WERI-Rb-1 (cell line): ENCODE data around the gene HOOK2.
A peak's percentile ranks its signal among the peaks of the same experiment; 100 is the strongest.
"Not testable (repeated sequence)": the region's sequence is repeated elsewhere in the genome, so short reads cannot be mapped to it uniquely, and the experiment has no call there.

ENCODE experiments used
- DNase-seq: peaks from one replicate; pipeline ENCODE4 v3.0.0-alpha.2; 2020
- H3K27ac ChIP-seq: fragments of 250-450 bp; sonication (Bioruptor Pico); 2 replicates; pipeline ENCODE4 v1.5.1; 2020; ENCODE audit warnings: mild to moderate bottlenecking, moderate library complexity
- H3K27me3 ChIP-seq: fragments of 250-450 bp; sonication (Bioruptor Pico); 2 replicates; pipeline ENCODE4 v1.5.1; 2021; ENCODE audit warnings: mild to moderate bottlenecking, low read depth, moderate library complexity; ENCODE audit not compliant: insufficient read depth, severe bottlenecking
- H3K36me3 ChIP-seq: fragments of 250-450 bp; sonication (Bioruptor Pico); 2 replicates; pipeline ENCODE4 v1.5.1; 2020; ENCODE audit warnings: mild to moderate bottlenecking, moderate library complexity
- H3K4me3 ChIP-seq: 2 replicates; pipeline ENCODE4 v1.5.1; 2011; ENCODE audit warnings: low read depth, mild to moderate bottlenecking, control low read depth, low read length
- H3K9me3 ChIP-seq: fragments of 250-450 bp; sonication (Bioruptor Pico); 2 replicates; pipeline ENCODE4 v1.5.1; 2021; ENCODE audit warnings: mild to moderate bottlenecking, moderate library complexity; ENCODE audit not compliant: severe bottlenecking
- CTCF ChIP-seq: IDR thresholded peaks from 2 replicates; pipeline ENCODE4 v1.5.1; 2011; ENCODE audit warnings: low read depth, mild to moderate bottlenecking, control low read depth, inconsistent platforms, low read length

HOOK2 gene

DNA sequence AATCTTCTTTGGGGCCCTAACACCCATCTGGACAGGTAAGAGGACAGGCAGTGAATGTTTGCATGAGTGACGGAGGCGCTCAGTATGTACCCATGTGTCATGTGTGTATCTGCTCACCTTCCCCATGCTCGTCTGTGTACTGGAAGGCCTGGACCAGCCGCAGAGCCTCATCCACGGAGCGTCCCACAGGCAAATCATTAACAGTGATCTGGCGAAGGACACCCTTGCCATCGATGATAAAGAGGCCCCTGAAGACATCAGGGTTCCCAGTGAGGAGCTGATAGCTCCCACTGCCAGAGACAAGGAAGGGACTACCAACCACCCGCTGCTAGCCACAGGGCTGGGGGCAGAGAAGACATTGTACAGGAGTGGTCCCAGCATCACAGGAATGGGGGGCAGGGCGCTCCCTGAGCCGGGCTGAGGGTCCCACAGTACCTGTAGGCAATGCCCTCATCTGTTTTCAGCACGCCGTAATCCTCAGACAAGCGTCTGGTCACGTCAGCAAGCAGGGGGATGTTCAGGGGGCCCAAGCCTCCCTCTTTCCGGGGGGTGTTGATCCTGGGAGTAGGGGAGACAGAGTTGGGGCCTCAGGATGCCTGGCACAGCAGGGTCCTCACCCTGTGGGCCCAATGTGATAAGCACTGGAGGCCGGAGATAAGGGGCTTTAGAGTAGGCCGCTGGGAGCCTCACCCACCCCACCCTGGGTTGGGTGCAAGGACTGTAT lies 24.6 kb upstream of the HOOK2 start:
- Histone ChIP-seq H3K27me3 (no peaks in the 10 kb centered on the region), H3K36me3 (peaks cover 42% of the 10 kb centered on the region), H3K27ac (no peak overlapping the region), H3K9me3 (no peaks in the 10 kb centered on the region), H3K4me3 (no peak overlapping the region)
- no peak for TF ChIP-seq CTCF
- DNase-seq = no peak

DNA sequence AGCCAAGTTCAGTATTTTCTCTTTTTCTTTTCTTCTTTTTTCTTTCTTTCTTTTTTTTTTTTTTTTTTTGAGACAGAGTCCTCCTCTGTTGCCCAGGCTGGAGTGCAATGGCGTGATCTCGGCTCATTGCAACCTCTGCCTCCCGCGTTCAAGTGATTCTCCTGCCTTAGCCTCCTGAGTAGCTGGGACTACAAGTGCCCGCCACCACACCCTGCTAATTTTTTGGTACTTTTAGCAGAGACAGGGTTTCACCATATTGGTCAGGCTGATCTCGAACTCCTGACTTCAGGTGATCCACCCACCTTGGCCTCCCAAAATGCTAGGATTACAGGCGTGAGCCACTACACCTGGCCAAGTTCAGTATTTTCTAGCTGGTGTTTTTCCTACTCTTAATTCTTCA lies 22.3 kb upstream of the HOOK2 start:
- not testable (repeated sequence) for H3K27ac ChIP-seq, DNase-seq, H3K4me3 ChIP-seq, H3K9me3 ChIP-seq, H3K27me3 ChIP-seq
- H3K36me3 ChIP-seq = peaks cover 42% of the 10 kb centered on the region

DNA sequence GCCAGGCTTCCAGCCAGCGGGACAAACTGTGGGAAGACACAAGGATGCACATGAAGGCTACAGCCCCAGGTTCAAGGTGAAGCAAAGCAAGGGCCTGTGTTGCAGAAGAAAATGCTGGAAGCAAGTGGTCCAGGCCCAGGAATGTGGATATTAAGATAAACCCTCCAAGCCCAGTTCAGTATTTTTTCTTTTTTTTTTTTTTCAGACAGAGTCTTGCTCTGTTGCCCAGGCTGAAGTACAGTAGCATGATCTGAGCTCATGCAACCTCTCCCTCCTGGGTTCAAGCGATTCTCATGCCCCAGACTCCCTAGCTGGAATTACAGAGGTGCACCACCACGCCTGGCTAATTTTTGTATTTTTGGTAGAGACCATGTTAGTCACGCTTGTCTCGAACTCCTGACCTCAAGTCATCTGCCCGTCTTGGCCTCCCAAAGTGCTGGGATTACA lies 21.8 kb upstream of the HOOK2 start:
- peaks cover 42% of the 10 kb centered on the region for H3K36me3 ChIP-seq
- TF ChIP-seq CTCF = no peak
- H3K4me3 ChIP-seq = no peak overlapping the region
- no peaks in the 10 kb centered on the region for H3K9me3 ChIP-seq
- no peaks in the 10 kb centered on the region for H3K27me3 ChIP-seq
- no peak overlapping the region for H3K27ac ChIP-seq
- no peak for DNase-seq

GRCh38 chr19:12796146-12797071 lies 21.1 kb upstream of the HOOK2 start:
- TF ChIP-seq CTCF = peak; percentile 95
- peaks cover 41% of the 10 kb centered on the region for H3K36me3 ChIP-seq
- peak overlapping the region; percentile 45 for H3K27ac ChIP-seq
- no peaks in the 10 kb centered on the region for H3K27me3 ChIP-seq
- peak; percentile 83 for DNase-seq
- no peak overlapping the region for H3K4me3 ChIP-seq
- H3K9me3 ChIP-seq = no peaks in the 10 kb centered on the region

DNA sequence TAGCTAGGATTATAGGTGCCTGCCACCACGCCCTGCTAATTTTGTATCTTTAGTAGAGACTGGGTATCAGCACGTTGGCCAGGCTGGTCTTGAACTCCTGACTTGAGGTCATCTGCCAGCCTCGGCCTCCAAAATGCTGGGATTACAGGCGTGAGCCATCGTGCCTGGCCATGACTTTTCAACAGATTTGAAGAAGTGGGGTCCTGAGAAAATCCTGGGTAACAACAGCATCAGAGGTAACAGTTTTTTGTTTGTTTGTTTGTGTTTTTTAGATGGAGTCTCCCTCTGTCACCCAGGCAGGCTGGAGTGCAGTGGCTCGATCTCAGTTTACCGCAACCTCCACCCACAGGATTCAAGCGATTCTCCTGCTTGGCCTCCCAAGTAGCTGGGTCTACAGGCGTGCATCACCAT lies 19.6 kb upstream of the HOOK2 start:
- Histone ChIP-seq H3K27me3 (no peaks in the 10 kb centered on the region), H3K36me3 (peaks cover 26% of the 10 kb centered on the region), H3K4me3 (no peak overlapping the region), H3K27ac (no peak overlapping the region), H3K9me3 (no peaks in the 10 kb centered on the region)
- TF ChIP-seq CTCF = no peak
- DNase-seq = no peak

DNA sequence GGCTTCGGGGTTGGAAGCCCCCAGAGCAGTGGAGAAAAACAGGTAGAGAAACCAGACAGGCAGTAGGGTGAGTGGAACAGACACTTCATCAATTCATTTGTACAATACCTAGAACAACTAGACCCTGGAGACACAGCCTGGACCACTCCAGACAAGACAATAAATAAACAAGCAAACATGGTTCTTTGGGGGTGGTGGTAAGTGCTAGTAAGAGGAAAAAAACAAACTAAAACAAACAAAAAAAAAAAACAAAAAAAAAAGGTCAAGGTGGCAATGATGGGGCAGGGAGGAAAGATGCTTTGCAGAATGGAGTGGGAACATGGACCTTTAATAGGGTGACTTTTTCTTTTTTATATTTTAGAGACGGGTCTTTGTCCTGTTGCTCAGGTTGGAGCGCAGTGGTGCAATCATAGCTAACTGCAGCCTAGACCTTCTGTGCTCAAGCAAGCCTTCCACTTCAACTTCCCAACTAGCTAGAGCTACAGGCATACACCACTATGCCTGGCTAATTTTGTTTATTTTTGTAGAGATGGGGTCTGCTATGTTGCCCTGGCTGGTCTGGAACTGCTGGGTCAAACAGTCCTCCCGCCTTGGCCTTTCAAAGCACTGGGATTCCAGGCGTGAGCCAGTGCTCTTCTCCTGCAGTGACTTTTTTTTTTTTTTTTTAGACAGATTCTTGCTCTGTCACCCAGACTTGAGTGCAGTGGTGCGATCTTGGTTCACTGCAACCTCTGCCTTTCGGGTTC lies 19.0 kb upstream of the HOOK2 start:
- Histone ChIP-seq H3K36me3 (peaks cover 20% of the 10 kb centered on the region), H3K27me3 (no peaks in the 10 kb centered on the region), H3K27ac (peak overlapping the region; percentile 83), H3K4me3 (peak overlapping the region; percentile 81), H3K9me3 (no peaks in the 10 kb centered on the region)
- no peak for TF ChIP-seq CTCF
- DNase-seq = no peak
